ENCODE measurements around the gene PHF21B.

Gene PHF21B

DNA sequence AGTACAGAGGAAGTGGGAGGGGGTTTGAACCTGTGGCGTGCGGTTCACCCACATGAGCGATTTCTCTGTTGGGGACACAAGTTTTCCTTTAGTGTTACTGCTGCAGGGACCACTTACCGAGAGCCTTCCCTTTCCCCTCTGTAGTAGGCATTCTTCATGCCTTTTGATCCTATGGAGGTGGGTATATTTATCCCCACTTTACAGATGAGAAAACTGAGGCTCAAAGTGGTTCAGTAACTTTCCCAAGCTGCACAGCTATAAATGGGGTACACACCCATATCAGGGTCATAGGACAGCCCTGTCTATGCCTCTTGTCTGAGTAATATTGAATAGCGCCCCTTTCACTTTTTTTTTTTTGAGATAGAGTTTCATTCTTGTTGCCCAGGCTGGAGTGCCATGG lies 3.3 kb upstream of the PHF21B start:
- DNase-seq, result no peak

DNA sequence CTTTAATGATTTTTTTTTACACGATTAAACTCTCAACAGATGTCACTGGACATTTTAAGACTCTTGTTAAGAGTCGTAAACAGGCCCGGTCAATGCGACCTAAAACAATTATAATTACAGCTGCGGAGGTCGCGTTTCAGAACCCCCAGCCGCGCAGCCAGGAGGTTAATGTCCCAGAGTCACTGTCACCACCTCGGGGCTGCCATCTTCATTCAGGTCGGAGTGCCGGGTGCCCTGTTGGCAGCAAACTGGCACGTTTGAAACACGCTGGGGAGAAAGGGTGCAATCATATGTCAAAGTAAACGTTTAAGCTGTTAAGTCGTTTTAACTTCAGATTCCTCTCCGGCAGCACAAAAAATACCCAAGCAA lies 711 bp upstream of the PHF21B start:
- no peak for DNase-seq

DNA sequence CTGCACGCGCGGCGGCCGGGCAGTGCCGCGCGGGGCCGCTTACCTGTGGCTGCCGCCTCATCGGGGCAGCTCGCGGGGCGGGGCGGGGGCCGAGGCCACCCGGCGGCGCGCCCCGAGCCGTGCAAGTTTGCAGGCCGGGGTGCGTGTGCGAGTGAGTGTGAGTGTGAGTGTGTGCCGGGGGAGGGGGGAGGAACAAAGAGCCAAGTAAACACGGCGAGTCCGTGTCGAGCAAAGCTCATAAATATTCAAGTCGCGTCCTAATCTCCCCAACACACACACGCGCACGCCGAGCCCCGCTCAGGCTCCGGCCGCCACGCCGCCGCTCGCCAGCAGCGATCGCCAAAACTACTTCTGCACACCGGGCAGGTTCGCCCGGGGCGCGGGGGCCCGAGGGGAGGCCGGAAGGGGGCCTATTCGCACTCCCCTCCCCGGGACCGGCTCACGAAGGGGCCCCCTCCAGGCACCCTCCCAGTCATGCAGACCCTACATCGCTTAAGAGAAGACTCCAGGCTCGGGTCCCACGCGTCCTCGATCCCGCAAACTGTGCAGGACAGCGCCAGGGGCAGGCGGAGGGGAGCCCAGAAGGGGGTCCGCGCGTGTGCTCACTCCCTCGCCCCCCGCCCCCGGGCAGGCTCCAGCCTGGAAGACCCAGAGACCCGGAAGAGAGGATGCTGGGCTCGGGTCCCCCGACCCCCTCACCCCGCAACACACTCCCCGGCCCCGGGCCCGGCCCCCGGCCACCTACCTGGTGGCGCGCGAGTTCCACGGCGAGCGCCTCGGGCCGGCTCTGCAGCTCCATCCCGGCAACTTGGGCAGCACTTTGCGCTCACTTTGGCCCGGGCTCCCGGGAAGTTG lies 827 bp downstream of the PHF21B start:
- DNase-seq, result no peak

DNA sequence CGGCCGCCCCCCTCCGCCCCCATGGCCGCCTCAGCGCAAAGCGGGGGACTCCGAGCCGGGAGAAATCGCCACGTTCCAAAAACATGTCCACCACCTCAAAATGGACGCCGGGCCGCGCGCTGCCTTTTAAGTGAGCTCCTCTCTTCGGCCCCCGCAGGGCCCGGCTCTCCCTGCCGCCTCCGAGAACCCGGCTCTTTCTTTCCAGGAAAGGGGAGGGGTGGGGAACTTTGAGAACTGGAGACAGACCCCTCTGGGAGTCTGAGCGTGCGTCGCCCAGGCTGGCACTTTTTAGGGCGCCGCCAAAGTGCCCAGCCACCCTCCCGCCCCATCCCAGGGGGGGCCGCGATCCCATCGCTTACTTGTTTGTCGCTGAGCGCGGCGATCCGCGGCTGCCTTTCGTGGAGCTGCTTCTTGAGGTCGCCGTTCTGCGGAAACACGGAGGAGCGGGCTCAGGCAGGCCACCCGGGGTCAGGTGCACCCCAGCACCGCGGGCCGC lies 1.6 kb downstream of the PHF21B start:
- DNase-seq, result no peak

DNA sequence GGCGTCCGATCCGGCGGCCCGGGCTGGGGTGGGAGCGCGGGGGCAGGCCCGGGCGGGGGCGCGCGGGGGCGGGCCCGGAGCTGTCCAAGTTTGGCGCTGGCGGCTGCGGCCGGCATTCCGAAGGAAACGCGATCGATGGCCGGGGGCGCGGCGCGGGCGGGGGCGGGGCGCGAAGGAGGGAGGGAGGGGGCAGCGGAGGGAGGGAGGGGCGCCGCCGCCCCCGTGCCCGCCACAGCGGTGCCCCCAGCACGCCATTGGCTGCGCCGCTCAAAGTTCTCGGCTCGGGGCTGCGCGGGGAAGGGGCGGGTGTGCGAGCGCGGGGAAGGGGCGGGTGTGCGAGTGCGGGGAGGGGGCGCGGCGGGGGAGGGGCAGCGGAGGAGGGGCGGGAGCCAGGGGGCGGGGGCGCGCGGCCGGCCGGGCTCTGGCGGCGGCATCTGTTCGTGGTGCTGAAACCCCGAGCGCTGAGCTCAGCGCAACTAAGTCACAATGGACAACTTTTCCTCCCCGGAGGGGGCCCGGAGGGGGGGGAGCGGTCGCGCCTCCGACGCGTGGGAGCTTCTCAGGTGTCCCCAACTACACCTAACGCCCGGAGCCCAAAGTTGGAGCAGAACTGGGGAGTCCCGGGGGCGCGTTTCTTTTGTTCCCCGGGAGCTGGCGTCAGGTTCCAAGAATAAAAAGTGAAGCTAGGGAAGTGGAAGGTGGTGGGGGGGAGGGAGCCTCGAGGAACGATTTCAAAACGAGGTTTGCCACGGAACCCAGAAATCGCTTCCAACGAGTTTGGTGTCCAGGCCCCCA lies 2.2 kb downstream of the PHF21B start:
- no peak for DNase-seq

DNA sequence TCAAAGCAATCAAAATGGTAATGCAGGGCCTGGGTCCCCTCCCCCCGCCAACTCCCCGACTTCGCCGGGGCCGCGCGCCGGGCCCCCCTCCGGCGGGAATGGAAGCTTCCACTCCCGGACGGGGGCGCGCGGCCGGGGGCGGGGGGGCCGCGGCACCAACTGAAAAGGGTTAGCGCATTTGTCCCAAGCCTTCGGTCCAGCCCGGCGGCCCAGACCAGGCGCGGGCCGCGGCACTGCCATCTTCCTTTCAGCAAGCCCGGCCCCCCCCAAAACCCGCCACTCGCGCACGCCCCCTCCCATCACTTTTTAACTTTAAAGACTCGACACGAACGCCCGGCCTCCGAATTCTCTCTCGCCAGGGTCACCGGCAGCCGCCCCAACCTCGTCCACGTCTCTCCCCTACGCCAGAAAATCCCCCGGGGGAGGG lies 2.8 kb downstream of the PHF21B start:
- DNase-seq, result no peak

DNA sequence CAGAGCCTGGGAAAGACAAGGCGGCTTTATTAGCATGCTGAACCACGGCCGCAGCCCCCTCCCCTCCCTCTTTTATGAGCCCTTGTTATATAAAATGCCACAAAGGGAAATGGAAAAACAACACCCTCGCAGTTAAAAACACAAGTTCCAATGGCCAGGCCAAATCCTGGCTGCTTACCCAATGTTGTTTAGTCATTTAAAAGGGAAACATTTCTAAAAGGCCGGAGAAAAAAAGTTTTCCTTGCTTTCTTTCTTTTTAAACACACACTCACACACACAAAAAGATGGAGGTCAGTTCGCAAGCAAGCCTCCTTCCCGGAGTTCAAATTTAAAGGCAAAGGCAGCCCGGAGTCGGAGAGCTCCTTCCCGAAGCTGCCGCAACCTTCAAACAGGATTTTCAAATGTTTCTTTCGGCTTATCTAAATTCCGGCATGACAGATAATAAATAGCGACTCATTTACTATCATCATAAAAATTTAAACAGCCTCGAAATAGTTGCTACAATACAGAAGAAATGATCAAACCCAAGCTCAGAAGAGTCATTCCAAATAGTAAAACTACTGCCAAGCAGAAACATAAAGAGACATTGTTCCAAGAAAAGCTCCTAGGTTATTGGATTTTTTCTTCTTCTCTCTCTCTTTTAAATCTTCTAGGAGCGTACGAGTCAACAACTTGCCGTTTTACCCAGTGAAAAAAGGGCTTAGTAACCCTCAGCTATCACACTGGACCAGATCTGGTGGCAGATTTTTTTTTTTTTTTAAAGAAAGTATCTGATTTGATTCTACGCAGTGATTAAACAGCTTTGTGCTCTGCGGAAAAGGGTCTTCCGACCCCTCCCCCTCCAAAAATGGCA lies 3.5 kb downstream of the PHF21B start:
- DNase-seq, result no peak

DNA sequence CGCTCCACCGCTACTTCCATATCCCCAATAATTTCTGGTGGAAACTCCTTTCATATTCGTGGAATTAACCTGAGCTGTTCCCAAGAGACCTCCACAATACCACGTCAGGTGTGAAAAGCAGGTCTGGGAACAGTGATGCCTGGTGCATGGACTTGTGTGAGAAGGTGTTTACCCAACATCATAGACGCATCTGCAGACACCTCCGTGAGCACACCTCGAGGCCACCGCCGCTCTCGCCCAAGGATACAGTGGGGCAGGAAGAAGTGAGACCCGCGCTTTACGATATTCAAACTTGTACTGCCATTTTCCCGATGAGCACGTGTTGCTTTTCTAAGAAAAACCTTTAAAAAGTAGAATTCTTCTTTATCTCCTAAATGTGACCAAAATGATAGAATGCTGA lies 8.2 kb downstream of the PHF21B start:
- DNase-seq, result no peak

DNA sequence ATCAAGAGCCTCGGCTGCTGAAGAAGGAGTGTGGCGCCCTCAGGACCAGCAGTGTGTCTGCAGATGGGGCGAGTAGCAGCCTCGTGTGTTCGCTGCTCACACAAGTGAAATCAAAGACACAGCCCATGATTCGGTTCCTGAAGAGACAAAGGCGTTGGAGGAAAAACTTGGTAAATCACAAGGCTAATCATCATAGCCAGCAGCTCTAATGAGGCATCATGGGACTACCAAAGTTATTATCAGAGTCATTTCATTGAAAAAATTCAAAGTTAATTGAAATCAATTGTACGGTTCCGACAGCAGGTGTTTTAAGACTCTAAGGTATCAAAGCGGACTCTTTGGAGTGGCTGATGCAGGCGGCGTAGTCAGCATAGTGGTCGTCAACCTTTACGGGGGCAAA lies 9.5 kb downstream of the PHF21B start:
- DNase-seq, result no peak

DNA sequence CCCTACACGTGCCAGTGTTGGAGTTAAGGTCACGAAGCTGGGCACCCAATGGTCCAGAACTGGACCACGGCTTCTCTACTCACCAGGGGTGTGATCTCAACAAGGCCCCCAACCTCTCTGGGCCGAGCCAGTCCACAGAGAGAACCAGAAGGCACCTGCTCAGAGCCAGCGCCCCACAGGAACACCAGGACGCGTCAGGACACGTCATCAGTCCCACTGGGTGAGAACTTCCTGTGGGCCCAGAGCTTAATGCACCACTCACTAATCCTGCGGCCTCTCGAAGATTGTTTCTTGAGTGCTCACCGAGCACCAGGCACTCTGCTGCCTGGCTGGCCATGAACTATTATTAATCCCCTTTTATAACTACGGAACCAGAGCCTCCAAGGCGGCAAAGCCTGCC lies 10.1 kb downstream of the PHF21B start:
- no peak for DNase-seq

DNA sequence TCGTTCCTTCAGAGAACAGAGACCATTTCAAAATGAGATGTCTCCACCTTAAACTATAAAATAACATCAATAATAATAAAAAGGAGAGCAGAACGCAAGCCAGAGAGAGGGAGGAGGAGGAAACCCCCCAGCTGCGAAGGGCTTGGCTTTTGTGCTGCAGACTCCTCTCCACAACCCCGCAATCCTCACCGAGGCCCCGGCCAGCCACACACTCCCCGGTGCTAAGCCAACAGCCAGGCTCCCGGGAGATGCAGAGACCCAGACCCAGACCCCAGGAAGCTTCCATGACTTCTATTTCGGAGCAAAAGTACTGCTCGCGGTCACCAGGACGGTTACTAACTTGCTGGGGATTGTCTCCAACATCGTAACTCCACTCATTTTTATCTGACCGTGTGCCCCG lies 10.6 kb downstream of the PHF21B start:
- no peak for DNase-seq

DNA sequence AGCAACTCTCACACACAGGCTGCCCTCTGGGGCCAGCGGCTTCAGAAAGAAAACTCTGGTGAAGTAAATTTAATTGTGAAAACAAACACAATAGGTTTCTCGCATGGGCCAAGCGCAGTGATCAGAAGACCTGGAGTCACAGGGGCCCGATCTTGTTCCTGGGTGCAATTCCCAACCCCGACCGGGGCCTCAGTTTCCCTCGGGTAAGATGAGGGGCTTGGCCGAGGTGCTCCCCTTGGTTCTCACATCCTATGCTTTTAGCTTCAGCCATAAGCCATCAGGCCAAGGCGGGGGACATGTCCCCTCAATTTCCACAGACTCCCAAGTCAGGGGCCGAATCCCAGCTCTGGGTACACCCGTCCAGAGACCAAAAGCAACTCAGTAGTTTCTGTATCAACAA lies 11.5 kb downstream of the PHF21B start:
- no peak for DNase-seq

DNA sequence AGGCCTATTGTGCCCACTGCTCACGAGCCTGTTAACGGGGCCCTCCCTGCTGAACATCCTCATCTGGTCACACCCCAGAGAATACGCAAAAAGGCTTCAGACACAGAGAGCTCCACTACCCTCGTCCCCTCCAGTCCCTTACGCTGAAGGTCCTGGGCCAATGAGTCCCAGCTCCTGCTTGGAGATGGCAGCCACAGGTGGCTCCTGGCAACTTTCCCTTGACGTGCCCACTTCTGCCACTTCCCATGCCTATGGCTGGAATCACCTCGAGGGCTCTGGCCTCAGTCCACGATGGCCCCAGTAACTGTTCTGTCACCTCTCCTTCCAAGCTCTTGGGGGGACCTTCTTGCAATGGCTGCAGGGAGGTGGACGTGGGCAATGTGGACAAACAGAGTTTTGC lies 12.7 kb downstream of the PHF21B start:
- DNase-seq, result no peak

DNA sequence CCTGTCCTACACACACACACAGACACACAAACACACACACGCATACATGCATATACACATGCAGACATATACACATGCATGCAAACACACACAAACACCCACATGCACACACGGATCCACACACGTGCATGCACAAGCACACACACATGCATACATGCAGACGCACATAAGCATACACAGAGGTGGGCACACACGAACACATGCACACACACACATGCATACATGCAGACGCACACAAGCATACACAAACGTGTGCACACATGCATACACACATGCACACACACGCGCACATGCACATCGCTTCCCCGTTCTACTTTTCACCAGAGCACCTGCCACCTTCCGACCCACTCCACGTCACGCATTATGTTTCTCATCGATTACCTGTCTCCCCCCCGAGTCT lies 13.2 kb downstream of the PHF21B start:
- DNase-seq, result no peak

DNA sequence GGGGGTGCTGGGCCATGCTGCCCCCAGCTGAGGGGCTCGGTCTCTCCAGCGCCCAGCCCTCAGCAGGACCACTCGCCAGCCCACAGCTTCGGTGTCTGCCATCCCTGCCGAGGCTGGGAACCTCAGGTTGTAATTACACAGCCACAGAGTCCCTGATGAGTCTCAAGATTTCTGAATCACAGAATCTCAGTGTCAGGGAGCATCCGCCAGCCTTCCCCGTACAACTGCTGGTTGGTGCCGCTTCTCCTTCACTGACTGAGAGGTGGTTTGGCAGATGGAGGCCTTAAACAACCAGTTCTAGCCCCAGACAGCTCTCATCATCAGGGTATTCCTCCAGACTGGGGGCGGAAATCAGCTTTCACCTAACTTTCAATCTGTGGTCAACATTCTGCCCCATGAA lies 13.7 kb downstream of the PHF21B start:
- DNase-seq, result no peak

DNA sequence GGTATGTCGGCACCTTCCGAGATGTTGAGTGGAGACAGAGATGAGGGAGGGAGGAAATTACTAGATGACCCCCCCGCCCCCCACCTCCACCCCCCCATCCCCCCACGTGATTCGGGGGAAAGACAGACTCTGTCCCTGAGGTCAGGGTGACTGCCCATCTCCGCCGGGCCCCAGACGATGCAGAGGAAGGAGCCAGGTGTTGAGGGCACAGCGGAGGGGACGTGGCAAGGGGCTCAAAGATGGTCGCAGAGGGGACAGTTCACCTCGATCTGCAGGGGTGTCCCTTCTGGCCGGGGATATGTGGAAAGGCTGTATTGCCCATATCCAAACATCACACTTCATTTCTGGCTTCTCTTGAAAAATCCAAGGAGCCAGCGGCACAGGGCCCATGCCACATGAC lies 14.1 kb downstream of the PHF21B start:
- DNase-seq, result no peak

DNA sequence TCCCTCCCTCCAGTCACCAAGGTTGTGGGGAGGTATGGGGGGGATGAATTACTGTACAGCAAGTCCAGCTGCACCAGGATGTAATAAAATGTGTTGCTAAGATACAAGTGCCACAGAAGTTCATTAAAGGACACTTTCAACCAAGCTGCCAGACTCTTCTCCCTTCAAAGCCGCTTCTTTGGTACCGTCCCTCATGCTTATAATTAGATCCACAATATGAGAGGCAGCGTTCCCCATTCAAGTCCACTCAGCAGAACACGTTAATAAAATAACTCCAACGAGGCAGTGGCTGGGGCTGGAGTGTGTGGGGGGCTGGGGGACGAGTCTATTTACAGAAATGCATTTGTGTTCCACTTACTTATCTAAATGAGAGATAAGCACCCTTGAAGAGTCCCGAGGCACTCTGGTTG lies 14.7 kb downstream of the PHF21B start:
- DNase-seq, result no peak

DNA sequence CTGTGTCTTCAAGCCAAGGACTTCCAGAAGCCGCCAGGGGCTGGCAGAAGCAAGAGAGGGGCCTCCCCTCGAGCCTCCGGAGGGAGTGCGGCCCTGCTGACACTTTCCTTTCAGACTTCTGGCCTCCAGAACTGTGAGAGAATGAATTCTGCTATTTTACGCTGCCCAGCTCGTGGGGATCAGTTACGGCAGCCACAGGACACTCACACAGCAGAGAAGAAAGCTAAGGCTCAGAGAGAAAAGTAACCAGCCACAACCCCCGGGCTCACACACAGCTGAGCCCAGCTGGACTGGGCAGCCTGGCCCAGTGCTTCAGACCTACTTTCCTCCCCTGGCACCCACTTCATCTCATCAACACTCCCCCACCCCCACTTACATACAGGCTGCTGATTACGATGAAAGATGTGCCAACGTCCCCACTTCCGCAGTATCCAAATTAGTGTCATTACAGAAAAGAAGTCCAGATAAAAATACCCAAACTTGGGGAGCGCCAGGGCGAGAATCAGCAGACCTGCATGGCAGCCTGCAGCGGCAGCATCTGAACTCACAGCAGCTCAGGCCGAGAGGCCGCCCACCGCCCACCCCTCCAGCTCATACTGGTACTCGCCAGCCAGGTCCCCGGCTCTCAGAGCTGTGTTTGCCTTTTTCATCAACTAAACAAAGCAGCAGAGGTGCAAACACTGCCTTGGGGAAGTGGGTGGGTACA lies 15.3 kb downstream of the PHF21B start:
- DNase-seq, result no peak

DNA sequence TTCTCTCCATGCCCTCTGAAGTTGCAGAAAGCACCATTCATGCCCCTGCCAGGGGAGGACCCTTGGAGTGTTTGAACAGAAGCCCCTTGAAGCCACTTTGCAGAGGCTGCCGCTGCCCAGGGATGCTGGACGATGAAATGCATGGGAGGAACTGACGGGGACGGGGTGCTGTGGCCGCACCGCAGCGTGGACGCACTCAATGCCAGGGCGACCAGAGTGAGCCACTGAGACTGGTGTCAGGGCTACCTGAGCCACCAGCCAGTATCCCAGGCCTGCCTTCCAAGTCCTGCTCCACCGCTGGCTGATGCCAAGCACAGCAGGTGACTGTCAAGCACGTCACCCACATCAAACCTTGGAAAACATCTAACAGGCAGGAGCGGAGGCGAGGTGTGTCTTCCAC lies 17.6 kb downstream of the PHF21B start:
- DNase-seq, result no peak

DNA sequence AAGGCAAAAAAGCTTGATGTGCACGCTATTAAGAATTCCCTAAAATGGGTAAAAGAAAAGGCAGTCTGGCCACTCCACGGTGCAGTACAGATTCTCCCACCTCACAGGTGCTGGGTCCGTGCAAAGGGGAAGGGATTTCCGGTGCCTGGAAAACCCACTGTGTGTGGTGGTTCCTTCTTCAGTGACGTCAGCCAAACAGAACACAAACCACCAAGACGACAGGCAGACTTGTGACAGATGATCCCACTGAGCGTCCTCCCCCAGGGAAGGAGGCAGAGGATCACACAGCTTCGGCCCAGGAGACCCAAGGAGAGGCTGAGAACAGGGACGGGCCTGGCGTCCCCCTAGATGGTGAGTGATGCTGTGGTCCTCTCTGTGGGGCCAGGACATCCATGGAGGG lies 18.6 kb downstream of the PHF21B start:
- DNase-seq, result no peak

DNA sequence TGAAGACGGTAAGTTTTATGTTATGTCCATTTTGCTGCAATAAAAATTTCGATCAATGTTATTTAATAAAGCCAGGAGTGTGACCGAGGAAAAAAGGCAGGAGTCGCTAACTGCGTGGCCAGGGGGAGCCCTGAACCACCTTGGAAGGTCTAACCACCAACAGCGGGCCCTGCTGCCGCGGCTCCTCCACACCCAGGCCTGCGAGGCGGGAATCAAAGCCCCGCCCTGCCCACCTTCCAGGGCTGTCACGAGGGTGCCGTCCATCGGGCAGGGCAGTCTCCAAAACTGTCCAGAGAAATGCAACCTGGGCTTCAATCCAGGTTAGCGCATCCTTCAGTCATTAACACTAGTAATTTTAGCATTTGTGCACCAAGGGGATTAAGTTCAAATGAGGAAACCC lies 19.0 kb downstream of the PHF21B start:
- no peak for DNase-seq

DNA sequence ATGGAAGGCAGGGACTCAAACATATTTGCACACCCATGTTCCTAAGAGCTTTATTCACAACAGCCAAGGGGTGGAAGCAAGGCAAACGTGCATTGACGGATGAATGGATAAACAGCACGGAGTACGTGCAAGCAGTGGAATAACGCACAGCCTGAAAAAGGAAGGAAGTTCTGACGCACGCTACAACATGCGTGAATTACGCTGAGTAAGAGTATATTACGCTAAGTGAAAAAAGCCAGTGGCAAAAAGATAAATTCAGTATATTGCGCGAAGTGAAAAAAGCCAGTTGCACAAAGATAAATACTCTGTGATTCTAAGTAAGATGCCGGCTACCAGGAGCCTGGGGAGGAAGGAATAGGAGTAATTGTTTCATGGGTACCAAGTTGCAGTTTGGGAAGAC lies 19.5 kb downstream of the PHF21B start:
- no peak for DNase-seq

DNA sequence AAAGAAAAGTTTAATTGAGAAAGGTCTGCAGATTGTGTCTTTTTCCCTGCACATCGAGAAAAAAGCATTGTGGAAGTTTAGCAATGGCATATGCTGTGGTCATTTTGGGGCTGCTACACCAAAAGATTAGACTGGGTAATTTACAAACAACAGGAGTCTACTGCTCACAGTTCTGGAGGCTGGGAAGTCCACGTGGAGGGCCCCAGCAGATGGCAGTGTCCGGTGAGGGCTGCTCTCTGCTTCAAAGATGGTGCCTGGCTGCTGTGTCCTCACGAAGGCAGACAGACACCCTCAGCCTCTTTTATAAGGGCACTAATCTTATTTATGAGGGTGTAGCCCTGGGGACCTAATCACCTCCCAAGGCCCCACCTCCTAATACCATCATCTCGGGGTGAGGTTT lies 21.1 kb downstream of the PHF21B start:
- no peak for DNase-seq

Measured in T-helper 9 cell (primary cell).